Measurements from ENCODE around the gene ZNF541.
"Not testable (repeated sequence)": the region's sequence is repeated elsewhere in the genome, so short reads cannot be mapped to it uniquely, and the experiment has no call there.

Gene ZNF541

DNA sequence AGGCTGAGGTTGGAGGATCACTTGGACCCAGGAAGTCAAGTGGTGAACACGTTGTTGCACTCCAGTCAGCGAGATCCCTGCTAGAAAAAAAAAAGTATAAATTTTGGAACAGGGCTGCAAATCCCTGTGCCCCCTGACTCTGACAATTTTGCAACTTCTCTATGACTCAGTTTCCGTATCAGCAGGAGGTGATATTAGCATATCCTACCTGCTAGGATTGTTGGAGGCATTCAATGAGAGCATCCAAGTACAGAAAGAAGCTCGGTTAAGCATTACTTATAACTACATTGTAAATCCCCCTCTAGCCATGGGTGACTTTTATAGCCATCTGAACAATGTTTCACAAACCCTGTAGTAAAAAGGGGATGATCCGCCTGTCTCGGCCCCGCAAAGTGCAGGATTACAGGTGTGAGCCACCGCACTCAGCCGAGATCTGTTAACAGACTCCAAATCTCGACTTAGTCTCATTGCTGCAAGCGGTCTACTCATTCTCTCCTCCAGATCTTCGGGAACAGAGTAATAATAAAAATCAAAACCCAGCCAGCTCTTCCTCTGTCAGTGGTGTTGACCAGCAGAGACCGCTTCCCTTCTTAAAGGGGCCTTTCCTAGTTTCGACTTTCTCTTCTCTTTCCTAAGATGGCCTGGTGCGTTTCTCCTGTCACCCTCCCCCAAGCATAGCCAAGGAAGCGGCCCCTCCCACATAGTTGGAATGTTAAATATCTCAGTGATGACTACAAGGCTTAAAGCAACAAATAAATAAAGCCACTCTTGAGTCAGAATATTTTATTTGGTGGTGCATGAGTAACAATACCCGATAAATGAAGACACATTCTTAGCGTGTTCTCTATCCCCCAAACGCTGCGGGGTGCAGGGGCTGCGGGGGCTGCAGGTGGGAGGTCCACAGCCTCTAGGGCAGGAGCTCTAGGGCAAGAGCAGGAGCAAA, 25.7 kb upstream of the ZNF541 start:
- DNase-seq: peak; percentile 91

DNA sequence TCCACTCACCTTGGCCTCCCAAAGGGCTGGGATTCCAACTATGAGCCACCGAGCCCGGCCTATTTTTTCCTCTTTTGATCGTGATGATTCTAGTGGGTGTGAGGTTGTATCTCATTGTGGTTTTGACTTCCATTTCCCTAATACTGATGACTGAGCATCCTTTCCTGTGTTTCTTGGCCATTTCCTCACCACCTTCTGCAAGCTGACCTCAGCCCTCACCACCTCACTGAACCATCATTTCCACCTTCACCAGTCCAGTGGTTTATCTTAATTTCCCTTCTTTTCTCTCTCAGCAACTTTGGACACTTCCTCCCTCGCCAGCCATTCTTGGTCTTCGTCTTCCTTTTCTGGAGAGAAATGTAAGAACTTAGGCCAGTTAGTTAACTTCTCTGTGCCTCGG, 23.0 kb upstream of the ZNF541 start:
- no peak for DNase-seq

DNA sequence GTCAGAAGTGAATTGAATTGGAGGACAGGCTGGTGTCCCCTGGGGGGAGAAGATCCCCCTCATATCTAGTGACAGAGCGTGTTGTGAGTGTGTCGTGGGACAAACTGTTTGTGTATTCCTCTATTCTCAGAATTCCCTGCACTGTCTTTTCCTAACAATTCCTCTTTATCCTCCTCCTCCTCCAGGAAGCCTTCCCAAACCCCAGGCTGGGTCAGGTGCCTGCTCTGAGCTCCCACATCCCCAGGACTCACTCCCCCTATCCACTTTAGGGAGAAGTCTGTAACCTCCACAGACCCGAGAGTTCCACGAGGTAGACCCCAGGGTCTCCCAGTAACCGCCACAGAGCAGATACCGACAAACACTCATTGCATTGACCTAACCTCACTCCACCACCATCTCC, 20.9 kb upstream of the ZNF541 start:
- no peak for DNase-seq

DNA sequence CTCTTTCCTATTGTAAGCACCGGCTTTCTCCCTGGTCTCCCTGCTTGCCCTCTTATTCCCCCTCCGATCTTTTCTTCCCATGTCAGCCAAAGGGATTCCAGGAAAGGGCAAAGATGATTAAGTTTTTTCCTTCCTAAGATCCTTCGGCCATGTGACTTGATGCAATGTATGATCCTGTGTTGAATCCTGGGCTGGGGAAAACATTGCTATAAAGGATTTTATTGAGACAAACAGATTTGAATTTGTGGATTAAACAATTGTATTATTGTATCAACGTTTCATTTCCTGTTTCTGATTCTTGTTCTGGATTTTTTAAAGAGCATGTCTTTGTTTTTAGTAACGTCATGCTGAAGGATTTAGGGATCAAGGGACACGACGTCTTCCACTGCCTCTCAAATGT, 16.9 kb upstream of the ZNF541 start:
- DNase-seq: no peak

DNA sequence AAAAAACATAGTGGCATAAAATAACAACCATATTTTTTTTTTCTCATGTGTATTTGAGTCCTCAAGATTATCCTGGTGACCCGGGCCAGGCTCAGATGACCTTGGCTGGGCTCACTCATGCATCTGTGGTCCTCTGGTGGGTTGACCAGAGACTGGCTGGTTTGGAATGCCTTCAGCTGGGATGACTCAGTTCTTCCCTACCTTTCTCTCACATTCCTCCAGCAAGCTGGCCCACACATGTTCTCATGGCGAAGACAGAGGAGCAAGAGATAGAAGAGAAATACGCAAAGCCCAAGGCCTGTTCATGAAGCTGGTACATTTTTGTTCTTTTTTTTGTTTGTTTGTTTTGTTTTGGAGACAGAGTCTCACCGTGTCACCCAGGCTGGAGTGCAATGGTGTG, 14.3 kb upstream of the ZNF541 start:
- no peak for DNase-seq

DNA sequence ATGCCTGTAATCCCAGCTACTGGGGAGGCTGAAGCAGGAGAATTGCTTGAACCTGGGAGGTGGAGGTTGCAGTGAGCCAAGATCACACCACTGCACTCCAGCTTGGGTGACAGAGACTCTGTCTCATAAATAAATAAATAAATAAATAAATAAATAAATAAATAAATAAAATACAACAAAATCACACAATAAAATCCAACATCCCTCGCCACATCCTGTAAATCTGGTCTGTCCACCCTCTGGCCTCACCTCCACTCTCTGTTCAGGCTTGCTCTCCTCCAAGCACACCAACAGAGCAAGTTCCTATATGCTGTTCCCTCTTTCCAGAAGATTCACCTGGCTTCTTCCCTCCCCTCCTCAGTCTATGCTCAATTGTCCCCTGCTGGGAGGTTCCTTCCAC, 10.2 kb upstream of the ZNF541 start:
- DNase-seq: not testable (repeated sequence)

DNA sequence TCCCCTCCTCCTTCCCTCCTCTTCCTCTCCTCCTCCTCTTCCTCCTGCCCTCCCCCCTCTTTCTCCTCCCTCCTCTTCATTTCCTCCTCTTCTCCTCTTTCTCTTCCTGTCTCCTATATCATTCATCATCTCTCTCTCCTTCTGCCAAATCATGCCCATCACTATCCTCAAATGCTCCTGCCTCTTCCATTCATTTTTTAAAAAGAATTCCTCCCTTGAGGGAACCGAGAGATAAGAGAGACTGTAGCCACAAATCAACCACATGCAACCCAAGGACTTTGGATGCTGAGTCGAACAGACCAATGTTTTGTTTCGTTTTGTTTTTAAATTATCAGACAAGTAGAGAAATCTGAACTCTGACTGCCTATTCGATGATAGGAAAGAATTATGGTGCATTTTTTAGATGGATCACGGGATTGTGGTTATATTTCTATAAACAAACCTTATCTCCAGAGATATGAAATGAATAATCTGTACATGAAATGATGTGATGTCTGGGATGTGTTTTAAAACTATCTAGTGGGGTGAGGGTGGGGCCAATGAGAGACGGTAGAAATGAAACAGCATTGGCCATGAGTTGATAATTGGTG, 9.5 kb upstream of the ZNF541 start:
- peak; percentile 23 for DNase-seq

GRCh38 chr19:47581605-47582319, 8.8 kb upstream of the ZNF541 start:
- DNase-seq: no peak

DNA sequence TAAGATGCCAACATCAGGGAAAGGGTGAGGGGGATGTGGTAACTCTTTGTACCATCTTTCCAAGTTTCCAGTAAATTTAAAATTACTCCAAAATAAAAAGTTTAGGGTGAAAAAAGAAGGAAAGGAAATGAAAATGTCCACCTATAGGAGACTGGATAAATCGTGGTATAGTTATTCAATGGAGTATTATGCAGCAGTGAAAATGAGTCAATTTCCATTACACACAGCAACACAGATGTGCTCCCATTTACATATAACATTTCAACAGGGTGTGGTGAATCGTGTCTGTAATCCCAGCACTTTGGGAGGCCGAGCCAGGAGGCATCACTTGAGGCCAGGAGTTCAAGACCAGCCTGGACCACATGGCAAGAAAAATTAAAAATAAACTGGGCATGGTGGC, 7.4 kb upstream of the ZNF541 start:
- no peak for DNase-seq

DNA sequence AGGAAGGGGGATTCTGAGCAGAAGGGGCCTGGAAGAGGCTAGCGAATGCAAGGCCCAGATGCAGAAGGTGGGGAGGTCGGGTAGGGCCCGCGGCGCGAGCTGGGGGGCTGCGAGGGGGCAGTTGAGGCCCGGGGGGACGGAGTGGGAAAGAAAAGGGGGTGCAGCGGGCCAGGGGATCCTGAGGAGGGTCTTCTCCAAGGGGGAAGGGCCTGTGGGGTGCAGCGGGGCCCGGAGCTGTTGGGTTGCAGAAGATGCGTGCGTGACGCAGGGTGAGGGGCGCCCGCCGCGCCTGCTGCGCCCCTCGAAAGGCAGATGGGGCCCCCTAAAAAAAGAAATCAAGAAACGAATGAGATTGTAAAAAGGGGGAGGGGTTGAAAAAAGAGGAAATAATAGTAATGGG, 313 bp downstream of the ZNF541 start:
- DNase-seq: no peak

DNA sequence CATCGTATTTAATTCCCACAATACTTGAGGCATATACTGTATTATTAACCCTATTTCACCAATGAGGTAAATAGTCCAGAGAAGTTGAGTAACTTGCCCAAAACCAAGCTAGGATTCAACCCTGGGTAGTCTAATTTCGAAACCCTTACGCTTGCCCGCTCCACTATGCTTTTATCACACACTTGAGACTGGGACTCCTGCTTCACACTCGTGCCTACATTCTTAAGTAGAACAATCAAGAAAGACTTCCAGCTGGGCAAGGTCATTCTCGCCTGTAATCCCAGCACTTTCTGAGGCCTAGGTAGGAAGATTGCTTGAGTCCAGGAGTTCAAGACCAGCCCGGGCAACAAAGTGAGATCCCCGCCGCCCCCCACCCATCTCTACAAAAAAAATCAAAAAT, 3.6 kb downstream of the ZNF541 start:
- no peak for DNase-seq

DNA sequence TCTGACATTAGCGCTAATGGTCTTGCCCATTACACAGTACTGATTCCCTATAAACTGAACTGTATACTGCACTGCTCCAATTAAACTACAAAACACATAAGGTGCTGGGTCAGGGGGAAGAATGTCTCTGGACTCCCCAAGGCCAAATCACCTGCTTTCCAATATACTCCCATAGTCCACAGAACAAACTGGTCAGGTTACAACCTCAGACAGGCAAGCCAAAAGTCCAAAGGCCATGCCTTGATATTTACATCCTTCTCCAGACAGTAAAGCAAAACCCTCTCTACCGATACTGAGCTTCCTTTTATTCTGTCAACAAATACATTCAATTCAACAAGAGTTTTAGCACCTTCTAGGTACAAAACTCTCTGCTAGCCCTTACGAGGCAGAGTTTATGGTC, 8.9 kb downstream of the ZNF541 start:
- no peak for DNase-seq

- no peak for DNase-seq
Observed at GRCh38 chr19:47561440-47562057, 11.4 kb downstream of the ZNF541 start.

DNA sequence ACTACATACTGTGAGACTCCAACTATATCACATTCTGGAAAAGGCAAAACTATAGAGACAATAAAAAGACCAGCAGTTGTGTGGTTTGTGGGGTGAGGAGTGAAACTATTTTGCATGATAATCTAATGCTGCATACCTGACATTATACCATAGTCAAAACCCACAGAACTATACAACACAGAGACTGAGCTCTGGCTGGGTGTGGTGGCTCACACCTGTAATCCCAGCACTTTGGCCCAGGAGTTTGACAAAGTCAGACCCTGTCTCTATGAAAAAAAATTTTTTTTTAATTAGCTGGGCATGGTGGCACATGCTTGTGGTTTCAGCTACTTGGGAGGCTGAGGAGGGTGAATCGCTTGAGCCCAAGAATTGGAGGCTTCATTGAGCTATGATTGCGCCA, 11.9 kb downstream of the ZNF541 start:
- DNase-seq: no peak

DNA sequence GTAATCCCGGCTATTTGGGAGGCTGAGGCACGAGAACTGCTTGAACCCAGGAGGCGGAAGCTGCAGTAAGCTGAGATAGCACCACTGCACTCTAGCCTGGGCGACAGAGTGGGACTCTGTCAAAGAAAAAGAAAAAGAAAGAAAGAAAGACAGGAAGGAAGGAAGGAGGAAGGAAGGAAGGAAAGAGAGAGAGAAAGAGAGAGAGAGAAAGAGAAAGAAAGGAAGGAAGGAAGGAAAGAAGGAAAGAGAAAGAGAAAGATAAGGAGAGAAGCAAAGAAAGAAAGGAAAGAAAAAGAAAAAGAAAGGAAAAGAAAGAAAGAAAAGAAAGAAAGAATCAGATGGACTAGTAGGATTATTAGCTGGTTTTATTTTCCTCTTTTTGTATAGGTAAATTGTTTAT, 22.8 kb downstream of the ZNF541 start:
- DNase-seq: no peak

GRCh38 chr19:47549261-47549862, 23.6 kb downstream of the ZNF541 start:
- no peak for DNase-seq

- no peak for DNase-seq
Observed at GRCh38 chr19:47547199-47547598, 25.7 kb downstream of the ZNF541 start.

DNA sequence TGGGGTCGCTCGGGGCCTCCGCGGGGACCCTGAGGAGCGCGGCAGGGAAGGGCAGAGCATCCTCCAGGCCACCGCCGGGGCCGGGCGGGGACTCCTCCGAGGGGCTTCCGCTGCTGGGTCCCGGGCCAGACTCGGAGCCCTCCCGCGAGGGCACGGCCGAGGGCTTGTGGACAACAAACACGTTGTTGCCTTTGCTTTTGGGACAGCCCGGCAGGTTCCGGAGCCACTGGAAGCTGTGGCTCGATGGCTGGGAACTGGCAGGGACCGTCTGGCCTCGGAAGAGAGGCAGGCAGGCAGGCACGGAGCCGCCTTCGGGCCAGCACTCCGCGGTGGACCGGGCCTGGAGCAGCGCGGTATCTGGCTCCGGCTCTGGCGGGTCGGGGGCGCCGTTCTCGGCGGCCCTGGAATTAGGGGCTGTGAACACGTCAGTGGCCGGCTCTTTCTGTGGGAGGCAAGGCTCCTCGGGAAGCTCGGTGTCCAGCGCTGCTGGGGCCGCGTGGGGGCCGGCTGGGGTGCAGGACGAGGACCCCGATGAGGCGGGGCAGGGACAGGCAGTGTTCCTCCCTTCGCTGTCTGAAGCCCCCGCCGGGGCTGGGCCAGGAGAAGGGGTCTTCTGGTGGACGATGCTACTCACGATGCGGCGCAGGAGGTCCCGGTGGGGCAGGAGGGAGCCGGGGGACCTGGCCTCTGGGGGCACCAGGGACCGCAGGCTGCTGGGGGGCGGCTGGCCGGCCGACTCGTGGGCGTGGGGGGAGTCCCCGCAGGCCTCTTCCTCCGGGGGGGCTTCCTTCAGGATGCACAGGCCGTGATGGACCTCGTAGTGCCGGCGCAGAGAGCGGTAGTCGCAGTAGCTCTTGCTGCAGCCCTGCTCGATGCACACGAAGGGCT, 27.6 kb downstream of the ZNF541 start:
- DNase-seq: no peak

DNA sequence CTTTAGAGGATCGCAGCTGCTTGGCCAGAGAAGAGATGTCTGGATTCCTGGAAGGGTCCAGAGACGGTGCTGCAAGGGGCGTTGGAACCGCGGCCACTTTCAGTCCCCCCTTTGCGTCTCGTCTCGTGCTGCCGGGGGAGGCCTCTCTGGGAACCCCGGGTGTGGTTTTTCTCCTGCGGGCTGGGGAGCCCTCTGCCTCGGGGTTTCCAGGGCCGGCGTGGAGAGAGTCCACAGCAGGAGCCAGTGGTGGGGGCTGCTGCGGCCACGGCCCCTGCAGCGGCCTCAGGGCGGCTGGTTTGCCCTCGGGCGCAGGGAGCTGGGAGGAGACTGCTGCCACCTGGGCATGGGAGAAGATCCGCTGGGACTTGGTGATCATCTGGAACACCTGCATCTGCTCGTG, 28.5 kb downstream of the ZNF541 start:
- DNase-seq: no peak

- DNase-seq: no peak
Observed at GRCh38 chr19:47544075-47544474, 28.9 kb downstream of the ZNF541 start.

- no peak for DNase-seq
Observed at GRCh38 chr19:47542030-47542475, 30.9 kb downstream of the ZNF541 start.

GRCh38 chr19:47541518-47541917, 31.4 kb downstream of the ZNF541 start:
- DNase-seq: no peak
